Endodermal cell (in vitro differentiated cells): ENCODE results near the gene PTPN5. TPM values are rescaled to one million over a fixed set of nuclear protein-coding genes. Genes with fewer than 3 reads are reported as not detected.

Source experiments
- DNase-seq: peaks from one replicate; pipeline ENCODE4 v3.0.0-alpha.2; 2017
- H3K27ac ChIP-seq: 2 replicates; pipeline ENCODE4 v1.5.1; 2013; ENCODE audit warnings: mild to moderate bottlenecking, low read depth, low read length, moderate library complexity
- H3K27me3 ChIP-seq: 2 replicates; pipeline ENCODE4 v1.6.1; 2013; ENCODE audit warnings: mild to moderate bottlenecking, low read length, moderate library complexity; ENCODE audit not compliant: insufficient read depth, control insufficient read depth, poor library complexity, severe bottlenecking
- H3K36me3 ChIP-seq: 2 replicates; pipeline ENCODE4 v1.7.0; 2013; ENCODE audit warnings: mild to moderate bottlenecking, low read length, moderate library complexity; ENCODE audit not compliant: control insufficient read depth, insufficient read depth
- H3K4me1 ChIP-seq: one replicate; pipeline ENCODE4 v1.7.0; 2013; ENCODE audit warnings: low read length; ENCODE audit not compliant: control insufficient read depth, insufficient read depth
- H3K4me3 ChIP-seq: 2 replicates; pipeline ENCODE4 v1.5.1; 2013; ENCODE audit warnings: mild to moderate bottlenecking, low read length, moderate library complexity
- H3K9ac ChIP-seq: 2 replicates; pipeline ENCODE4 v1.6.1; 2013; ENCODE audit warnings: mild to moderate bottlenecking, low read length, moderate library complexity; ENCODE audit not compliant: poor library complexity, severe bottlenecking; ENCODE audit errors: extremely low read depth
- H3K9me3 ChIP-seq: 2 replicates; pipeline ENCODE4 v1.6.1; 2013; ENCODE audit warnings: mild to moderate bottlenecking, low read length, moderate library complexity; ENCODE audit not compliant: control insufficient read depth
- H3K27ac Mint-ChIP-seq: 2 replicates; pipeline ENCODE4 v1.8.0; 2020; ENCODE audit warnings: mixed read lengths
- H3K27me3 Mint-ChIP-seq: 2 replicates; pipeline ENCODE4 v1.8.0; 2021; ENCODE audit warnings: mild to moderate bottlenecking, mixed read lengths; ENCODE audit not compliant: insufficient read depth
- H3K36me3 Mint-ChIP-seq: 2 replicates; pipeline ENCODE4 v1.8.0; 2020; ENCODE audit warnings: low read depth, mixed read lengths
- H3K4me1 Mint-ChIP-seq: 2 replicates; pipeline ENCODE4 v1.8.0; 2020; ENCODE audit warnings: mixed read lengths
- H3K4me3 Mint-ChIP-seq: 2 replicates; pipeline ENCODE4 v1.8.0; 2020; ENCODE audit warnings: mild to moderate bottlenecking, moderate library complexity, mixed read lengths
- H3K9me3 Mint-ChIP-seq: 2 replicates; pipeline ENCODE4 v1.8.0; 2020; ENCODE audit warnings: mild to moderate bottlenecking, mixed read lengths
- WGBS, 2 experiments: methylation state at CpG; one replicate each; pipeline versions ENCODE4 v1.1.5 to v1.1.7; 2013; ENCODE audit warnings: missing lambda C conversion rate in 2 of 2, mixed read lengths in 1 of 2; ENCODE audit not compliant: insufficient coverage in 1 of 2, insufficient read length in 1 of 2; 5-methylcytosine and 5-hydroxymethylcytosine counted together
- total RNA-seq, 2 donors: library from RNA; stranded (reverse); fragmentation: NEBNext Ultra II Directional in 1 of 2; extraction: Animal tissue kit (Norgen Biotek cat#: 25700) in 1 of 2; gene quantifications; 2 replicates in 1 of 2; 3 replicates in 1 of 2; pipeline ENCODE4 v1.2.1, GENCODE V29; 2021
- TF ChIP-seq, protein P1 (sequence below): fragments of 200-600 bp; sonication (generic); conservative IDR thresholded peaks from 2 replicates; pipeline ENCODE4 v1.5.0; 2021; ENCODE audit warnings: antibody characterized with exemption, mild to moderate bottlenecking

PTPN5 gene
- total RNA-seq, 2 donors from 2014 or later, result 27.6 to 51.0 TPM

DNA sequence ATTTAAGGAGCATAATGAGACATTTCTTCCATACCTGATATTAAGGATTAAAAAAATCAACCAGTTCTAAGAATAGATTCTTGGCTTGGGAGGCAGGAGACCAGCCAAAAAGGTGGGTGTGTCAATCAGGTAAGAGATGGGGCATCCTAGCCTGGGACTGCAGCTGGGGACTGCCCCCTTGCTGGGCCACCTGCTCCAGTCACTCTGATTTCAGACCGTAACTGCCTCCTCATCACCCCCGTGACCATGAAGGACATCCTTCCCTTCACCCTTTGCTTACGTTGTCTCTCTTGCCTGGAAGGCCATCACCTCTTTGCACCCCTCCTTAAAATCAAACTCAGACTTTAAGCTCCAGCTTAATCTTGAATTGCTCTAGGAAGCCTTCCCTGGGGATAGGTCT lies 17.9 kb downstream of the PTPN5 start:
- TF ChIP-seq, protein P1, sequence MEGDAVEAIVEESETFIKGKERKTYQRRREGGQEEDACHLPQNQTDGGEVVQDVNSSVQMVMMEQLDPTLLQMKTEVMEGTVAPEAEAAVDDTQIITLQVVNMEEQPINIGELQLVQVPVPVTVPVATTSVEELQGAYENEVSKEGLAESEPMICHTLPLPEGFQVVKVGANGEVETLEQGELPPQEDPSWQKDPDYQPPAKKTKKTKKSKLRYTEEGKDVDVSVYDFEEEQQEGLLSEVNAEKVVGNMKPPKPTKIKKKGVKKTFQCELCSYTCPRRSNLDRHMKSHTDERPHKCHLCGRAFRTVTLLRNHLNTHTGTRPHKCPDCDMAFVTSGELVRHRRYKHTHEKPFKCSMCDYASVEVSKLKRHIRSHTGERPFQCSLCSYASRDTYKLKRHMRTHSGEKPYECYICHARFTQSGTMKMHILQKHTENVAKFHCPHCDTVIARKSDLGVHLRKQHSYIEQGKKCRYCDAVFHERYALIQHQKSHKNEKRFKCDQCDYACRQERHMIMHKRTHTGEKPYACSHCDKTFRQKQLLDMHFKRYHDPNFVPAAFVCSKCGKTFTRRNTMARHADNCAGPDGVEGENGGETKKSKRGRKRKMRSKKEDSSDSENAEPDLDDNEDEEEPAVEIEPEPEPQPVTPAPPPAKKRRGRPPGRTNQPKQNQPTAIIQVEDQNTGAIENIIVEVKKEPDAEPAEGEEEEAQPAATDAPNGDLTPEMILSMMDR, result no peak

GRCh38 chr11:18773104-18773503 lies 18.5 kb downstream of the PTPN5 start:
- H3K36me3 ChIP-seq, result no peaks in the 10 kb centered on the region
- WGBS, 2 experiments, result 79 to 90% methylated on average over 5 to 7 of the region's 8 CpGs
- H3K9me3 ChIP-seq, result no peaks in the 10 kb centered on the region
- no peak overlapping the region for H3K27ac ChIP-seq
- no peak overlapping the region for H3K4me3 ChIP-seq
- H3K36me3 Mint-ChIP-seq, result peaks cover 7% of the 10 kb centered on the region
- H3K4me1 Mint-ChIP-seq, result peaks cover 21% of the 10 kb centered on the region
- peaks cover 5% of the 10 kb centered on the region for H3K4me1 ChIP-seq
- TF ChIP-seq, protein P1, result no peak
- H3K27ac Mint-ChIP-seq, result no peak overlapping the region
- no peaks in the 10 kb centered on the region for H3K27me3 ChIP-seq
- peaks cover 3% of the 10 kb centered on the region for H3K27me3 Mint-ChIP-seq
- DNase-seq, result peak; percentile 55
- H3K4me3 Mint-ChIP-seq, result no peak overlapping the region
- H3K9me3 Mint-ChIP-seq, result no peaks in the 10 kb centered on the region
- H3K9ac ChIP-seq, result no peak overlapping the region

More for the DNA sequence above, 17.9 kb downstream of the PTPN5 start:
- no peaks in the 10 kb centered on the region for H3K9me3 Mint-ChIP-seq
- no peak overlapping the region for H3K27ac Mint-ChIP-seq
- H3K27me3 Mint-ChIP-seq, result peaks cover 3% of the 10 kb centered on the region
- Histone ChIP-seq H3K27ac (no peak overlapping the region), H3K9ac (no peak overlapping the region), H3K4me3 (no peak overlapping the region), H3K4me1 (peaks cover 5% of the 10 kb centered on the region), H3K9me3 (no peaks in the 10 kb centered on the region), H3K36me3 (no peaks in the 10 kb centered on the region), H3K27me3 (no peaks in the 10 kb centered on the region)
- peaks cover 7% of the 10 kb centered on the region for H3K36me3 Mint-ChIP-seq
- H3K4me3 Mint-ChIP-seq, result no peak overlapping the region
- H3K4me1 Mint-ChIP-seq, result peaks cover 21% of the 10 kb centered on the region
- DNase-seq, result no peak
- WGBS, 2 experiments, result 83 to 93% methylated on average over 3 of the region's 3 CpGs

DNA sequence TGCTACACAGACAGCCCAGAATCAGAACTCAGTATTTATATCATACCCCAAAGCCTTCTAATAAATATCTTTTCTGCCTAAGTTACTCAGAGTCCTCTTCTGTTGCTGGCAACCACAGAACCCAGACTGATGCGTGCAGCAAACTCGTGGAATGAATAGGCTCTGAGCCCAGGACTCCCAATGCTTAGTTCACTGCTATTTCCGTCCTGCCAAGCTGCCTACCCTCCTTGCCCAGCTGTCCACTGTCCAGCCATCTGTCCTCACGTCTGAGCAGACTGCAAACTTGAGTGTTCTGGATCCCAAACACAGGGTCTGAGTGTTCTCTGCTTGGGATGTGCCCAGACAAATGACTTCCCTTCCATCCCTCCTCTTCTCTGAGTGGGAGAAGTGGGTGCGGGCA lies 19.4 kb downstream of the PTPN5 start:
- H3K27ac ChIP-seq, result no peak overlapping the region
- no peak overlapping the region for H3K9ac ChIP-seq
- no peaks in the 10 kb centered on the region for H3K9me3 ChIP-seq
- no peak for DNase-seq
- no peaks in the 10 kb centered on the region for H3K36me3 ChIP-seq
- H3K27me3 Mint-ChIP-seq, result peaks cover 5% of the 10 kb centered on the region
- WGBS, 2 experiments, result 88 to 94% methylated on average over 4 to 5 of the region's 5 CpGs
- TF ChIP-seq, protein P1, result no peak
- no peaks in the 10 kb centered on the region for H3K9me3 Mint-ChIP-seq
- H3K4me3 Mint-ChIP-seq, result no peak overlapping the region
- H3K27ac Mint-ChIP-seq, result no peak overlapping the region
- H3K4me3 ChIP-seq, result no peak overlapping the region
- peaks cover 5% of the 10 kb centered on the region for H3K4me1 ChIP-seq
- peaks cover 21% of the 10 kb centered on the region for H3K4me1 Mint-ChIP-seq
- peaks cover 7% of the 10 kb centered on the region for H3K36me3 Mint-ChIP-seq
- no peaks in the 10 kb centered on the region for H3K27me3 ChIP-seq
